NT2/D1 (cell line): ENCODE measurements around the gene TSSC4.
A peak's percentile ranks its signal among the peaks of the same experiment; 100 is the strongest.

Experiments used
- DNase-seq: peaks from one replicate; pipeline ENCODE4 v3.0.0-alpha.2; 2011; ENCODE audit warnings: low read depth, low spot score
- H3K27me3 ChIP-seq: 2 replicates; pipeline ENCODE4 v1.6.0; 2011; ENCODE audit warnings: mild to moderate bottlenecking; ENCODE audit not compliant: insufficient read length, insufficient read depth
- H3K36me3 ChIP-seq: 2 replicates; pipeline ENCODE4 v1.6.1; 2011; ENCODE audit warnings: mild to moderate bottlenecking, low read length, mixed read lengths; ENCODE audit not compliant: insufficient read depth, insufficient read length
- H3K4me1 ChIP-seq: 2 replicates; pipeline ENCODE4 v1.5.1; 2011; ENCODE audit not compliant: insufficient read depth, insufficient read length
- H3K4me3 ChIP-seq: 2 replicates; pipeline ENCODE4 v1.5.1; 2011; ENCODE audit warnings: low read depth; ENCODE audit not compliant: insufficient read length
- H3K9ac ChIP-seq: 2 replicates; pipeline ENCODE4 v1.6.0; 2011; ENCODE audit warnings: low read depth; ENCODE audit not compliant: insufficient read length
- H3K9me3 ChIP-seq: 2 replicates; pipeline ENCODE4 v1.5.1; 2011; ENCODE audit warnings: mild to moderate bottlenecking, low read length; ENCODE audit not compliant: insufficient read depth
- SUZ12 ChIP-seq: IDR thresholded peaks from 2 replicates; pipeline ENCODE4 v1.6.1; 2011; ENCODE audit not compliant: insufficient read length, insufficient read depth; ENCODE audit errors: extremely low read depth
- YY1 ChIP-seq: IDR thresholded peaks from 2 replicates; pipeline ENCODE4 v1.6.1; 2011; ENCODE audit not compliant: insufficient read length, insufficient read depth
- ZNF274 ChIP-seq: IDR thresholded peaks from 2 replicates; pipeline ENCODE4 v1.6.1; 2011; ENCODE audit warnings: mild to moderate bottlenecking, low read depth, low read length

TSSC4 gene

GRCh38 chr11:2418693-2419360 is 18.3 kb downstream of the TSSC4 start:
- Histone ChIP-seq H3K4me3 (no peak overlapping the region), H3K36me3 (no peaks in the 10 kb centered on the region), H3K9ac (no peak overlapping the region), H3K9me3 (no peaks in the 10 kb centered on the region), H3K4me1 (peaks cover 9% of the 10 kb centered on the region), H3K27me3 (no peaks in the 10 kb centered on the region)
- no peak for TF ChIP-seq SUZ12
- TF ChIP-seq YY1, result no peak
- no peak for TF ChIP-seq ZNF274
- no peak for DNase-seq

GRCh38 chr11:2419638-2420501 is 19.3 kb downstream of the TSSC4 start:
- peak; percentile 78 for DNase-seq
- H3K4me3 ChIP-seq, result no peak overlapping the region
- no peak for TF ChIP-seq ZNF274
- TF ChIP-seq YY1, result no peak
- no peak for TF ChIP-seq SUZ12
- H3K27me3 ChIP-seq, result no peaks in the 10 kb centered on the region
- no peaks in the 10 kb centered on the region for H3K9me3 ChIP-seq
- H3K9ac ChIP-seq, result peak overlapping the region; percentile 56
- H3K36me3 ChIP-seq, result no peaks in the 10 kb centered on the region
- peaks cover 9% of the 10 kb centered on the region for H3K4me1 ChIP-seq

GRCh38 chr11:2420502-2421225 is 20.1 kb downstream of the TSSC4 start:
- no peaks in the 10 kb centered on the region for H3K27me3 ChIP-seq

GRCh38 chr11:2421226-2421994 is 20.9 kb downstream of the TSSC4 start:
- peak overlapping the region; percentile 33 for H3K9ac ChIP-seq
- H3K9me3 ChIP-seq, result no peaks in the 10 kb centered on the region
- no peak for DNase-seq
- TF ChIP-seq YY1 (no peak), ZNF274 (no peak), SUZ12 (no peak)
- H3K4me1 ChIP-seq, result peaks cover 9% of the 10 kb centered on the region
- H3K4me3 ChIP-seq, result no peak overlapping the region
- H3K27me3 ChIP-seq, result no peaks in the 10 kb centered on the region
- no peaks in the 10 kb centered on the region for H3K36me3 ChIP-seq

More at GRCh38 chr11:2420502-2421225, 20.1 kb downstream of the TSSC4 start:
- Histone ChIP-seq H3K36me3 (no peaks in the 10 kb centered on the region), H3K9me3 (no peaks in the 10 kb centered on the region), H3K4me3 (no peak overlapping the region), H3K4me1 (peaks cover 9% of the 10 kb centered on the region), H3K9ac (peak overlapping the region; percentile 33)
- DNase-seq, result peak; percentile 74
- TF ChIP-seq SUZ12 (no peak), ZNF274 (no peak), YY1 (no peak)

- Histone ChIP-seq H3K36me3 (no peaks in the 10 kb centered on the region), H3K9me3 (no peaks in the 10 kb centered on the region), H3K9ac (no peak overlapping the region), H3K4me1 (peaks cover 9% of the 10 kb centered on the region), H3K27me3 (no peaks in the 10 kb centered on the region), H3K4me3 (no peak overlapping the region)
- TF ChIP-seq ZNF274 (no peak), YY1 (no peak), SUZ12 (no peak)
- DNase-seq, result no peak
These were observed 21.4 kb downstream of the TSSC4 start for GRCh38 chr11:2421996-2422395.

GRCh38 chr11:2422461-2423156 is 22.1 kb downstream of the TSSC4 start:
- TF ChIP-seq ZNF274 (no peak), SUZ12 (no peak), YY1 (no peak)
- no peaks in the 10 kb centered on the region for H3K27me3 ChIP-seq

More at GRCh38 chr11:2422461-2423156, 22.1 kb downstream of the TSSC4 start:
- no peak for DNase-seq
- Histone ChIP-seq H3K9me3 (no peaks in the 10 kb centered on the region), H3K4me1 (peaks cover 9% of the 10 kb centered on the region), H3K9ac (no peak overlapping the region), H3K36me3 (no peaks in the 10 kb centered on the region), H3K4me3 (no peak overlapping the region)
